GM19238 (cell line): ENCODE results near the gene FBXO5.

ENCODE experiments used
- DNase-seq: peaks from one replicate; pipeline ENCODE4 v3.0.0; 2011; ENCODE audit warnings: low spot score; ENCODE audit not compliant: insufficient read length

Gene FBXO5

GRCh38 chr6:152952866-152953509 lies 29.9 kb downstream of the FBXO5 start:
- no peak for DNase-seq

GRCh38 chr6:152952045-152952444 lies 30.8 kb downstream of the FBXO5 start:
- DNase-seq = no peak

- no peak for DNase-seq
Measured at GRCh38 chr6:152950240-152950639, 32.6 kb downstream of the FBXO5 start.

- DNase-seq = peak; percentile 5
Measured at GRCh38 chr6:152948150-152948768, 34.6 kb downstream of the FBXO5 start.

- DNase-seq = no peak
Measured at GRCh38 chr6:152946995-152947394, 35.8 kb downstream of the FBXO5 start.

GRCh38 chr6:152946484-152946883 lies 36.4 kb downstream of the FBXO5 start:
- no peak for DNase-seq

GRCh38 chr6:152943260-152943897 lies 39.5 kb downstream of the FBXO5 start:
- DNase-seq = no peak

GRCh38 chr6:152942319-152942869 lies 40.4 kb downstream of the FBXO5 start:
- no peak for DNase-seq

GRCh38 chr6:152941746-152942145 lies 41.1 kb downstream of the FBXO5 start:
- DNase-seq = no peak

- no peak for DNase-seq
Measured at GRCh38 chr6:152932865-152933264, 50.0 kb downstream of the FBXO5 start.

- no peak for DNase-seq
Measured at GRCh38 chr6:152922706-152923105, 60.1 kb downstream of the FBXO5 start.
